Neural progenitor cell (in vitro differentiated cells): ENCODE measurements around the gene ERCC8. TPM values are rescaled to one million over a fixed set of nuclear protein-coding genes. Genes with fewer than 3 reads are reported as not detected.
A peak's percentile ranks its signal among the peaks of the same experiment; 100 is the strongest.

ENCODE experiments used
- DNase-seq: peaks from one replicate; pipeline ENCODE4 v3.0.0-alpha.2; 2016; ENCODE audit warnings: low spot score
- H2AFZ ChIP-seq: fragments of 200-600 bp; sonication (generic); replicated peaks from 2 replicates; pipeline ENCODE4 v1.6.1; 2016; ENCODE audit warnings: antibody characterized with exemption
- H3F3A ChIP-seq: fragments of 200-600 bp; sonication (generic); 2 replicates; pipeline ENCODE4 v1.6.1; 2016; ENCODE audit warnings: antibody characterized with exemption, low read depth
- H3K27ac ChIP-seq: fragments of 200-600 bp; sonication (generic); 2 replicates; pipeline ENCODE4 v1.5.1; 2016; ENCODE audit warnings: mild to moderate bottlenecking
- H3K27me3 ChIP-seq: fragments of 200-600 bp; sonication (generic); 2 replicates; pipeline ENCODE4 v1.6.1; 2016; ENCODE audit warnings: mild to moderate bottlenecking, moderate library complexity
- H3K36me3 ChIP-seq: fragments of 200-600 bp; sonication (generic); 2 replicates; pipeline ENCODE4 v1.5.1; 2016
- H3K4me1 ChIP-seq: fragments of 200-600 bp; sonication (generic); 2 replicates; pipeline ENCODE4 v1.6.1; 2016; ENCODE audit warnings: mixed run types
- H3K4me2 ChIP-seq: fragments of 200-600 bp; sonication (generic); 2 replicates; pipeline ENCODE4 v1.6.1; 2016
- H3K4me3 ChIP-seq: fragments of 200-600 bp; sonication (generic); 2 replicates; pipeline ENCODE4 v1.5.1; 2016
- H3K79me2 ChIP-seq: fragments of 200-600 bp; sonication (generic); 2 replicates; pipeline ENCODE4 v1.6.1; 2016; ENCODE audit warnings: low read depth
- H3K9ac ChIP-seq: fragments of 200-600 bp; sonication (generic); 2 replicates; pipeline ENCODE4 v1.6.1; 2016
- H3K9me3 ChIP-seq: fragments of 200-600 bp; sonication (generic); 2 replicates; pipeline ENCODE4 v1.5.1; 2016; ENCODE audit warnings: low read depth
- H4K20me1 ChIP-seq: fragments of 200-600 bp; sonication (generic); 2 replicates; pipeline ENCODE4 v1.6.1; 2016; ENCODE audit warnings: low read depth
- H3K27ac Mint-ChIP-seq: 3 replicates; pipeline ENCODE4 v1.8.0; 2021; ENCODE audit warnings: mixed read lengths
- H3K27me3 Mint-ChIP-seq: 2 replicates; pipeline ENCODE4 v1.8.0; 2022; ENCODE audit warnings: low read depth, mild to moderate bottlenecking, inconsistent platforms, moderate library complexity, mixed read lengths; ENCODE audit not compliant: insufficient read depth
- H3K36me3 Mint-ChIP-seq: 3 replicates; pipeline ENCODE4 v1.8.0; 2021; ENCODE audit warnings: mixed read lengths
- H3K4me1 Mint-ChIP-seq: 3 replicates; pipeline ENCODE4 v1.8.0; 2021; ENCODE audit warnings: mixed read lengths
- H3K4me3 Mint-ChIP-seq: 3 replicates; pipeline ENCODE4 v1.8.0; 2021; ENCODE audit warnings: mild to moderate bottlenecking, moderate library complexity, mixed read lengths
- H3K9me3 Mint-ChIP-seq: 3 replicates; pipeline ENCODE4 v1.8.0; 2020; ENCODE audit warnings: mixed read lengths
- CTCF ChIP-seq: fragments of 200-600 bp; sonication (generic); IDR thresholded peaks from 2 replicates; pipeline ENCODE4 v1.5.1; 2017; ENCODE audit warnings: antibody characterized with exemption, mild to moderate bottlenecking
- EZH2 ChIP-seq: fragments of 200-600 bp; sonication (generic); IDR thresholded peaks from 2 replicates; pipeline ENCODE4 v1.6.1; 2017; ENCODE audit warnings: antibody characterized with exemption, mild to moderate bottlenecking, moderate library complexity
- EZH2phosphoT487 ChIP-seq: fragments of 200-600 bp; sonication (generic); IDR thresholded peaks from 2 replicates; pipeline ENCODE4 v1.6.1; 2017; ENCODE audit warnings: antibody characterized with exemption
- total RNA-seq: library from RNA; depleted of rRNA; stranded (reverse); fragments of >200 nt; gene quantifications from 2 replicates; pipeline ENCODE4 v1.2.3, GENCODE V29; 2015; ENCODE audit warnings: low replicate concordance

The ERCC8 gene
- total RNA-seq, 1 donor from 2014 or later, result 48.0 TPM

GRCh38 chr5:60886158-60886557 lies 58.7 kb downstream of the ERCC8 start:
- DNase-seq, result no peak
- H3K4me1 Mint-ChIP-seq, result no peaks in the 10 kb centered on the region
- Histone ChIP-seq H2AFZ (no peak overlapping the region), H3K27me3 (no peaks in the 10 kb centered on the region), H3K9me3 (peaks cover 4% of the 10 kb centered on the region), H3K9ac (no peak overlapping the region), H3K79me2 (no peaks in the 10 kb centered on the region), H3K27ac (no peak overlapping the region), H4K20me1 (no peaks in the 10 kb centered on the region), H3F3A (no peaks in the 10 kb centered on the region), H3K4me3 (no peak overlapping the region), H3K4me2 (no peak overlapping the region), H3K36me3 (peaks cover 4% of the 10 kb centered on the region), H3K4me1 (no peaks in the 10 kb centered on the region)
- peaks cover 14% of the 10 kb centered on the region for H3K9me3 Mint-ChIP-seq
- no peak for TF ChIP-seq EZH2
- no peak for TF ChIP-seq EZH2phosphoT487
- TF ChIP-seq CTCF, result no peak
- H3K27me3 Mint-ChIP-seq, result peaks cover 2% of the 10 kb centered on the region
- peaks cover 14% of the 10 kb centered on the region for H3K36me3 Mint-ChIP-seq
- no peak overlapping the region for H3K27ac Mint-ChIP-seq
- H3K4me3 Mint-ChIP-seq, result no peak overlapping the region

GRCh38 chr5:60883229-60883628 lies 61.6 kb downstream of the ERCC8 start:
- no peaks in the 10 kb centered on the region for H3K4me1 Mint-ChIP-seq
- no peak overlapping the region for H3K27ac Mint-ChIP-seq
- Histone ChIP-seq H3K36me3 (no peaks in the 10 kb centered on the region), H4K20me1 (no peaks in the 10 kb centered on the region), H2AFZ (no peak overlapping the region), H3F3A (no peaks in the 10 kb centered on the region), H3K4me1 (no peaks in the 10 kb centered on the region), H3K9me3 (peaks cover 4% of the 10 kb centered on the region), H3K4me3 (no peak overlapping the region), H3K9ac (no peak overlapping the region), H3K27ac (no peak overlapping the region), H3K79me2 (no peaks in the 10 kb centered on the region), H3K4me2 (no peak overlapping the region), H3K27me3 (no peaks in the 10 kb centered on the region)
- TF ChIP-seq EZH2phosphoT487 (no peak), CTCF (peak; percentile 40)
- H3K9me3 Mint-ChIP-seq, result peaks cover 27% of the 10 kb centered on the region
- H3K27me3 Mint-ChIP-seq, result peaks cover 2% of the 10 kb centered on the region
- no peak for DNase-seq
- H3K36me3 Mint-ChIP-seq, result peaks cover 14% of the 10 kb centered on the region
- no peak overlapping the region for H3K4me3 Mint-ChIP-seq

- H3K36me3 ChIP-seq, result no peaks in the 10 kb centered on the region
- Mint-ChIP-seq H3K4me1 (no peaks in the 10 kb centered on the region), H3K9me3 (peaks cover 13% of the 10 kb centered on the region), H3K27me3 (no peaks in the 10 kb centered on the region), H3K36me3 (peaks cover 6% of the 10 kb centered on the region), H3K4me3 (no peak overlapping the region), H3K27ac (no peak overlapping the region)
- TF ChIP-seq EZH2phosphoT487 (no peak), EZH2 (no peak), CTCF (no peak)
- no peak overlapping the region for H2AFZ ChIP-seq
- H3K79me2 ChIP-seq, result no peaks in the 10 kb centered on the region
- no peak overlapping the region for H3K27ac ChIP-seq
- H3K4me3 ChIP-seq, result no peak overlapping the region
- H3K4me1 ChIP-seq, result no peaks in the 10 kb centered on the region
- H3K4me2 ChIP-seq, result no peak overlapping the region
- H3K9me3 ChIP-seq, result peaks cover 4% of the 10 kb centered on the region
- H4K20me1 ChIP-seq, result no peaks in the 10 kb centered on the region
- H3K9ac ChIP-seq, result no peak overlapping the region
- no peak for DNase-seq
- no peaks in the 10 kb centered on the region for H3K27me3 ChIP-seq
- no peaks in the 10 kb centered on the region for H3F3A ChIP-seq
These were observed 72.0 kb downstream of the ERCC8 start for GRCh38 chr5:60872892-60873291.
